ENCODE data around the gene EEF1A2. TPM values are rescaled to one million over a fixed set of nuclear protein-coding genes. Genes with fewer than 3 reads are reported as not detected.

Gene EEF1A2
- total and polyA plus RNA-seq, 7 experiments from 2014 or later: 0.08 to 1.5 (median 0.53) TPM; not detected in 2

GRCh38 chr20:63469713-63470101, 29.2 kb downstream of the EEF1A2 start:
- Mint-ChIP-seq H3K36me3 (no peaks in the 10 kb centered on the region), H3K27ac (no peak overlapping the region), H3K9me3 (no peaks in the 10 kb centered on the region), H3K27me3 (peaks cover 9 to 30% (median 23%) of the 10 kb centered on the region in 5 donors), H3K4me3 (peak overlapping the region in 2 of 10 donors; percentile 20 to 69), H3K4me1 (peaks cover 0 to 9% (median 6%) of the 10 kb centered on the region in 7 donors)
- Histone ChIP-seq H3K36me3 (ENCODE audit: control insufficient read depth in 2 of 3, insufficient read depth in 3 of 3, low read length in 3 of 3) (no peaks in the 10 kb centered on the region), H3K27me3 (ENCODE audit: control insufficient read depth in 2 of 2, insufficient read depth in 2 of 2, low read length in 2 of 2) (peaks cover 3 to 7% of the 10 kb centered on the region in 2 donors), H3K9me3 (ENCODE audit: control insufficient read depth in 2 of 3, low read length in 3 of 3) (no peaks in the 10 kb centered on the region), H3K4me3 (ENCODE audit: low read length) (no peak overlapping the region), H3K4me1 (ENCODE audit: control insufficient read depth in 2 of 2, insufficient read depth in 2 of 2, low read length in 2 of 2) (no peaks in the 10 kb centered on the region), H3K27ac (ENCODE audit: low read depth, low read length) (no peak overlapping the region)
- ChIA-PET CTCF (no interaction called here), POLR2A (no interaction called here)
- ATAC-seq: no peak
- no peak for DNase-seq
- intact Hi-C loops (cut with micrococcal nuclease): no loop called here

GRCh38 chr20:63469019-63469712, 29.7 kb downstream of the EEF1A2 start:
- no peak overlapping the region for H3K27ac Mint-ChIP-seq
- Histone ChIP-seq H3K27ac (ENCODE audit: low read depth, low read length) (no peak overlapping the region), H3K4me3 (ENCODE audit: low read length) (no peak overlapping the region), H3K36me3 (ENCODE audit: control insufficient read depth in 2 of 3, insufficient read depth in 3 of 3, low read length in 3 of 3) (no peaks in the 10 kb centered on the region), H3K4me1 (ENCODE audit: control insufficient read depth in 2 of 2, insufficient read depth in 2 of 2, low read length in 2 of 2) (no peaks in the 10 kb centered on the region), H3K27me3 (ENCODE audit: control insufficient read depth in 2 of 2, insufficient read depth in 2 of 2, low read length in 2 of 2) (peaks cover 0 to 4% of the 10 kb centered on the region in 2 donors), H3K9me3 (ENCODE audit: control insufficient read depth in 2 of 3, low read length in 3 of 3) (no peaks in the 10 kb centered on the region)
- intact Hi-C loops (cut with micrococcal nuclease): no loop called here
- DNase-seq (no peak), ATAC-seq (no peak)
- POLR2A ChIA-PET: no interaction called here
- peaks cover 5 to 30% (median 23%) of the 10 kb centered on the region in 5 donors for H3K27me3 Mint-ChIP-seq
- CTCF ChIA-PET: no interaction called here
- H3K9me3 Mint-ChIP-seq: no peaks in the 10 kb centered on the region
- H3K4me1 Mint-ChIP-seq: peaks cover 0 to 5% (median 4%) of the 10 kb centered on the region in 7 donors
- H3K4me3 Mint-ChIP-seq: peak overlapping the region in 1 of 10 donors; percentile 69
- H3K36me3 Mint-ChIP-seq: no peaks in the 10 kb centered on the region

- no peak overlapping the region for H3K27ac ChIP-seq (ENCODE audit: low read depth, low read length)
- H3K27ac Mint-ChIP-seq: no peak overlapping the region
- H3K9me3 Mint-ChIP-seq: no peaks in the 10 kb centered on the region
- CTCF ChIA-PET: no interaction called here
- ATAC-seq: no peak
- no peak for DNase-seq
- H3K4me3 Mint-ChIP-seq: no peak overlapping the region
- peaks cover 5 to 29% (median 22%) of the 10 kb centered on the region in 5 donors for H3K27me3 Mint-ChIP-seq
- intact Hi-C loops (cut with micrococcal nuclease): no loop called here
- POLR2A ChIA-PET: no interaction called here
- no peak overlapping the region for H3K4me3 ChIP-seq (ENCODE audit: low read length)
- no peaks in the 10 kb centered on the region for H3K4me1 ChIP-seq (ENCODE audit: control insufficient read depth in 2 of 2, insufficient read depth in 2 of 2, low read length in 2 of 2)
- H3K4me1 Mint-ChIP-seq: peaks cover 0 to 1% (median 0%) of the 10 kb centered on the region in 7 donors
- no peaks in the 10 kb centered on the region for H3K36me3 Mint-ChIP-seq
- peaks cover 0 to 3% of the 10 kb centered on the region in 2 donors for H3K27me3 ChIP-seq (ENCODE audit: control insufficient read depth in 2 of 2, insufficient read depth in 2 of 2, low read length in 2 of 2)
- H3K36me3 ChIP-seq (ENCODE audit: control insufficient read depth in 2 of 3, insufficient read depth in 3 of 3, low read length in 3 of 3): no peaks in the 10 kb centered on the region
- H3K9me3 ChIP-seq (ENCODE audit: control insufficient read depth in 2 of 3, low read length in 3 of 3): no peaks in the 10 kb centered on the region
Observed at GRCh38 chr20:63468421-63468820, 30.5 kb downstream of the EEF1A2 start.

GRCh38 chr20:63467294-63468083, 31.4 kb downstream of the EEF1A2 start:
- Mint-ChIP-seq H3K9me3 (no peaks in the 10 kb centered on the region), H3K4me1 (peaks cover 0 to 1% (median 0%) of the 10 kb centered on the region in 7 donors), H3K27ac (no peak overlapping the region), H3K4me3 (no peak overlapping the region), H3K36me3 (no peaks in the 10 kb centered on the region), H3K27me3 (peaks cover 11 to 37% (median 29%) of the 10 kb centered on the region in 5 donors)
- Histone ChIP-seq H3K36me3 (ENCODE audit: control insufficient read depth in 2 of 3, insufficient read depth in 3 of 3, low read length in 3 of 3) (no peaks in the 10 kb centered on the region), H3K27ac (ENCODE audit: low read depth, low read length) (no peak overlapping the region), H3K27me3 (ENCODE audit: control insufficient read depth in 2 of 2, insufficient read depth in 2 of 2, low read length in 2 of 2) (no peaks in the 10 kb centered on the region), H3K4me1 (ENCODE audit: control insufficient read depth in 2 of 2, insufficient read depth in 2 of 2, low read length in 2 of 2) (no peaks in the 10 kb centered on the region), H3K9me3 (ENCODE audit: control insufficient read depth in 2 of 3, low read length in 3 of 3) (no peaks in the 10 kb centered on the region), H3K4me3 (ENCODE audit: low read length) (no peak overlapping the region)
- ChIA-PET POLR2A (no interaction called here), CTCF (no interaction called here)
- DNase-seq (no peak), ATAC-seq (no peak)
- intact Hi-C loops (cut with micrococcal nuclease): no loop called here

GRCh38 chr20:63466861-63467260, 32.0 kb downstream of the EEF1A2 start:
- H3K9me3 ChIP-seq (ENCODE audit: control insufficient read depth in 2 of 3, low read length in 3 of 3): no peaks in the 10 kb centered on the region
- Mint-ChIP-seq H3K27me3 (peaks cover 11 to 39% (median 30%) of the 10 kb centered on the region in 5 donors), H3K27ac (no peak overlapping the region), H3K4me3 (no peak overlapping the region), H3K4me1 (peaks cover 0 to 1% (median 0%) of the 10 kb centered on the region in 7 donors), H3K9me3 (no peaks in the 10 kb centered on the region), H3K36me3 (no peaks in the 10 kb centered on the region)
- H3K4me1 ChIP-seq (ENCODE audit: control insufficient read depth in 2 of 2, insufficient read depth in 2 of 2, low read length in 2 of 2): no peaks in the 10 kb centered on the region
- H3K36me3 ChIP-seq (ENCODE audit: control insufficient read depth in 2 of 3, insufficient read depth in 3 of 3, low read length in 3 of 3): no peaks in the 10 kb centered on the region
- H3K27me3 ChIP-seq (ENCODE audit: control insufficient read depth in 2 of 2, insufficient read depth in 2 of 2, low read length in 2 of 2): no peaks in the 10 kb centered on the region
- H3K27ac ChIP-seq (ENCODE audit: low read depth, low read length): no peak overlapping the region
- DNase-seq (no peak), ATAC-seq (no peak)
- intact Hi-C loops (cut with micrococcal nuclease): no loop called here
- H3K4me3 ChIP-seq (ENCODE audit: low read length): no peak overlapping the region
- CTCF ChIA-PET: no interaction called here
- POLR2A ChIA-PET: no interaction called here

GRCh38 chr20:63466250-63466825, 32.5 kb downstream of the EEF1A2 start:
- no peak for DNase-seq
- Histone ChIP-seq H3K4me3 (ENCODE audit: low read length) (no peak overlapping the region), H3K9me3 (ENCODE audit: control insufficient read depth in 2 of 3, low read length in 3 of 3) (no peaks in the 10 kb centered on the region), H3K36me3 (ENCODE audit: control insufficient read depth in 2 of 3, insufficient read depth in 3 of 3, low read length in 3 of 3) (no peaks in the 10 kb centered on the region), H3K27ac (ENCODE audit: low read depth, low read length) (no peak overlapping the region), H3K4me1 (ENCODE audit: control insufficient read depth in 2 of 2, insufficient read depth in 2 of 2, low read length in 2 of 2) (no peaks in the 10 kb centered on the region), H3K27me3 (ENCODE audit: control insufficient read depth in 2 of 2, insufficient read depth in 2 of 2, low read length in 2 of 2) (no peaks in the 10 kb centered on the region)
- Mint-ChIP-seq H3K4me3 (no peak overlapping the region), H3K36me3 (no peaks in the 10 kb centered on the region), H3K27ac (no peak overlapping the region), H3K27me3 (peaks cover 11 to 39% (median 31%) of the 10 kb centered on the region in 5 donors), H3K9me3 (no peaks in the 10 kb centered on the region), H3K4me1 (peaks cover 0 to 1% (median 0%) of the 10 kb centered on the region in 7 donors)
- POLR2A ChIA-PET: no interaction called here
- intact Hi-C loops (cut with micrococcal nuclease): no loop called here
- CTCF ChIA-PET: no interaction called here
- no peak for ATAC-seq
